ENCODE results near the gene PALM.
"Not testable (repeated sequence)": the region's sequence is repeated elsewhere in the genome, so short reads cannot be mapped to it uniquely, and the experiment has no call there.

Gene PALM

GRCh38 chr19:709196-709964 is 645 bp downstream of the PALM start:
- DNase-seq (ENCODE audit: low spot score), result no peak

- DNase-seq (ENCODE audit: low spot score), result no peak
Measured at GRCh38 chr19:709965-710571, 1.3 kb downstream of the PALM start.

GRCh38 chr19:710767-711166 is 2.0 kb downstream of the PALM start:
- no peak for DNase-seq (ENCODE audit: low spot score)

- no peak for DNase-seq (ENCODE audit: low spot score)
Measured at GRCh38 chr19:711254-711653, 2.5 kb downstream of the PALM start.

GRCh38 chr19:715347-715746 is 6.6 kb downstream of the PALM start:
- DNase-seq (ENCODE audit: low spot score), result no peak

GRCh38 chr19:718251-718951 is 9.7 kb downstream of the PALM start:
- DNase-seq (ENCODE audit: low spot score), result no peak

- DNase-seq (ENCODE audit: low spot score), result no peak
Measured at GRCh38 chr19:718991-719512, 10.3 kb downstream of the PALM start.

GRCh38 chr19:719636-720344 is 11.1 kb downstream of the PALM start:
- DNase-seq (ENCODE audit: low spot score), result no peak

GRCh38 chr19:720345-721160 is 11.8 kb downstream of the PALM start:
- DNase-seq (ENCODE audit: low spot score), result no peak

GRCh38 chr19:722553-723101 is 13.9 kb downstream of the PALM start:
- no peak for DNase-seq (ENCODE audit: low spot score)

GRCh38 chr19:723247-723646 is 14.5 kb downstream of the PALM start:
- no peak for DNase-seq (ENCODE audit: low spot score)

- no peak for DNase-seq (ENCODE audit: low spot score)
Measured at GRCh38 chr19:723714-724113, 15.0 kb downstream of the PALM start.

GRCh38 chr19:725461-726089 is 16.8 kb downstream of the PALM start:
- no peak for DNase-seq (ENCODE audit: low spot score)

GRCh38 chr19:726993-727956 is 18.5 kb downstream of the PALM start:
- no peak for DNase-seq (ENCODE audit: low spot score)

GRCh38 chr19:728011-728410 is 19.3 kb downstream of the PALM start:
- DNase-seq (ENCODE audit: low spot score), result no peak

GRCh38 chr19:729564-729963 is 20.8 kb downstream of the PALM start:
- DNase-seq (ENCODE audit: low spot score), result not testable (repeated sequence)

- no peak for DNase-seq (ENCODE audit: low spot score)
Measured at GRCh38 chr19:729965-730668, 21.4 kb downstream of the PALM start.

- DNase-seq (ENCODE audit: low spot score), result no peak
Measured at GRCh38 chr19:731000-731399, 22.3 kb downstream of the PALM start.

All from RKO (cell line).